RWPE1 (cell line): Measurements from ENCODE around the gene MRPS27.

ENCODE experiments used
- CTCF ChIA-PET: fragments of 350-600 bp; sonication (Branson Sonifier 250); formaldehyde crosslinking; extraction: SDS; loops from one replicate; lab custom pipeline; 2021; lab: Yijun Ruan, JAX
- POLR2A ChIA-PET: fragments of 400-600 bp; formaldehyde crosslinking; extraction: SDS; loops from one replicate; lab custom pipeline; 2020; ENCODE audit warnings: antibody characterized with exemption; ENCODE audit not compliant: low non-redundant PET; lab: Yijun Ruan, JAX
- DNase-seq: peaks from one replicate; pipeline ENCODE4 v3.0.0; 2012; ENCODE audit warnings: low spot score
- H3K27ac ChIP-seq: fragments of 450-650 bp; 2 replicates; pipeline ENCODE4 v1.5.1; 2017
- TF ChIP-seq, protein P1 (sequence below): fragments of 450-650 bp; conservative IDR thresholded peaks from 2 replicates; pipeline ENCODE4 v1.5.1; 2017; ENCODE audit warnings: low read depth, mild to moderate bottlenecking

MRPS27 gene

DNA sequence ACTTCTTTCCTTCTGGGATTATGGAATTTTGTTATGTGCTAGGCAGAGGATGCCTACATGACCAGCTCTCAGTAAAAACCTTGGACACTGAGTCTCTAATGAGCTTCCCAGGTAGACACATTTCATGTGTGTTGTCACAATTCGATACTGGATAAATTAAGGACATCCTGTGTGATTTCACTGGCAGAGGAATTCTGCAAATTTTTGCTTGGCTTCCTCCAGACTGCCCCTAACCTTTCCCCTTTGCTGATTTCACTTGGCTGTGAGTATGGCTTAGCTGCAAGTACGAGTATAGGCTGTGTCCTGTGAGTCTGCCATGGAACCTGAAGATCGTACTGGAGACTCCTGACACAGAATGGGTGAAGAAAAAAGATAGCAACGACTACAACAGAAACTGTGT is 47.6 kb downstream of the MRPS27 start:
- ChIA-PET POLR2A (no interaction called here), CTCF (interaction anchor here (0.6 kb wide), 2 partner anchors 13 to 297 kb away, joined by 3 read pairs; no protein-coding TSS in a partner anchor)
- H3K27ac ChIP-seq, result no peak overlapping the region
- no peak for DNase-seq
- TF ChIP-seq, protein P1, sequence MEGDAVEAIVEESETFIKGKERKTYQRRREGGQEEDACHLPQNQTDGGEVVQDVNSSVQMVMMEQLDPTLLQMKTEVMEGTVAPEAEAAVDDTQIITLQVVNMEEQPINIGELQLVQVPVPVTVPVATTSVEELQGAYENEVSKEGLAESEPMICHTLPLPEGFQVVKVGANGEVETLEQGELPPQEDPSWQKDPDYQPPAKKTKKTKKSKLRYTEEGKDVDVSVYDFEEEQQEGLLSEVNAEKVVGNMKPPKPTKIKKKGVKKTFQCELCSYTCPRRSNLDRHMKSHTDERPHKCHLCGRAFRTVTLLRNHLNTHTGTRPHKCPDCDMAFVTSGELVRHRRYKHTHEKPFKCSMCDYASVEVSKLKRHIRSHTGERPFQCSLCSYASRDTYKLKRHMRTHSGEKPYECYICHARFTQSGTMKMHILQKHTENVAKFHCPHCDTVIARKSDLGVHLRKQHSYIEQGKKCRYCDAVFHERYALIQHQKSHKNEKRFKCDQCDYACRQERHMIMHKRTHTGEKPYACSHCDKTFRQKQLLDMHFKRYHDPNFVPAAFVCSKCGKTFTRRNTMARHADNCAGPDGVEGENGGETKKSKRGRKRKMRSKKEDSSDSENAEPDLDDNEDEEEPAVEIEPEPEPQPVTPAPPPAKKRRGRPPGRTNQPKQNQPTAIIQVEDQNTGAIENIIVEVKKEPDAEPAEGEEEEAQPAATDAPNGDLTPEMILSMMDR, result no peak

DNA sequence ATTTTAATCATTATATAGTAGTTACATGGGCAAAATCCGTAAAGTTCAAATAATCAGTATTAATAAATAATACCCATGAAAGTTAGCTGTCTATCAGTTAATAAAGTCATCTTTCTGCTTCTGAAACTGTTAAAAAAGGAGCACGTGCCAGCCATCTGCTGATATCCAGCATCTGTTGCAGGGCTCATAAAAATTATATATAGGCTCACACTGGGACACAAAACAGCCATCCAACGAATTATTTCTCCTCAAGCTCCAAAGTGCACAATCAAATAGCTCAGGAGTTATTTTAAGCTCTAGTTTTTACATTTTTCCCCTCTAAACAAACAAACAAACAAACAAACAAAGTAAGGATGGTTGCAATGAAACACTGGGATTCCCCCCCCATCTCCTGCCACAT is 48.3 kb downstream of the MRPS27 start:
- ChIA-PET CTCF (interaction anchor here (0.6 to 0.7 kb wide), 2 partner anchors 492 to 566 kb away, joined by 3 read pairs; no protein-coding TSS in a partner anchor), POLR2A (no interaction called here)
- TF ChIP-seq, protein P1, result no peak
- no peak for DNase-seq
- no peak overlapping the region for H3K27ac ChIP-seq

DNA sequence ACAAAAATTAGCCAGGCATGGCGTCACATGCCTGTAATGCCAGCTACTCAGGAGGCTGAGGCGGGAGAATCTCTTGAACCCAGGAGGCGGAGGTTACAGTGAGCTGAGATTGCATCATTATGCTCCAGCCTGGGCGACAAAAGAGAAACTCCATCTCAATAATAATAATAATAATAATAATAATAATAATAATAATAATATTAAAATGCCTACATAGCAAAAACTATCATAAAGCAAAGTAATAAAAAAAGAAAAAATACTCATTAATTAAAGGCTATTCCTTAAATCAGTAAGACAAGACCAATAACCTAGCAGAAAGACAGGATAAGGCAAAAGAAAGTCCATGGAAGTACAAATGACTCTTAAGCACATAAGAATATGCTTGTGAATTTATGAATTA is 50.0 kb downstream of the MRPS27 start:
- DNase-seq, result no peak
- ChIA-PET CTCF (interaction anchor here (0.7 to 1.2 kb wide), 3 partner anchors 12 to 295 kb away, joined by 3 read pairs; no protein-coding TSS in a partner anchor), POLR2A (no interaction called here)
- H3K27ac ChIP-seq, result no peak overlapping the region
- TF ChIP-seq, protein P1, result no peak

DNA sequence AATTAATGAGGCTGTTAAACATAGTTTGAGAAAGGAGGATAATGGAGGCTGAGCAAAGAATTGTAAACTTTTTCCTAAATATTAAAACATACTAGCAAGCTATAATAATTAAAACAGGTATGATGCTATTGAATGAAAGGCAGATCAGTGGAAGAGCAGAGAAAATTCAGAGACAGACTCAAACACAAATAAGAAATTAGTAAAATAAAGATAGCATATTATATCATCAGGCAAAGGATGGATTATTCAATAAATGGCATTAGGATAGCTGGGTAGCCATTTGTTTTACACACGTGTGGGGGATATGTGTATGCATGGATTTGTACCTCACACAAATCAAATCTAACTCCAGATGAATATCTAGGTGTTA is 50.6 kb downstream of the MRPS27 start:
- POLR2A ChIA-PET, result no interaction called here
- CTCF ChIA-PET, result interaction anchor here (0.6 to 1.4 kb wide), 8 partner anchors 10 to 296 kb away, joined by 3 to 5 read pairs (median 3); no protein-coding TSS in a partner anchor

DNA sequence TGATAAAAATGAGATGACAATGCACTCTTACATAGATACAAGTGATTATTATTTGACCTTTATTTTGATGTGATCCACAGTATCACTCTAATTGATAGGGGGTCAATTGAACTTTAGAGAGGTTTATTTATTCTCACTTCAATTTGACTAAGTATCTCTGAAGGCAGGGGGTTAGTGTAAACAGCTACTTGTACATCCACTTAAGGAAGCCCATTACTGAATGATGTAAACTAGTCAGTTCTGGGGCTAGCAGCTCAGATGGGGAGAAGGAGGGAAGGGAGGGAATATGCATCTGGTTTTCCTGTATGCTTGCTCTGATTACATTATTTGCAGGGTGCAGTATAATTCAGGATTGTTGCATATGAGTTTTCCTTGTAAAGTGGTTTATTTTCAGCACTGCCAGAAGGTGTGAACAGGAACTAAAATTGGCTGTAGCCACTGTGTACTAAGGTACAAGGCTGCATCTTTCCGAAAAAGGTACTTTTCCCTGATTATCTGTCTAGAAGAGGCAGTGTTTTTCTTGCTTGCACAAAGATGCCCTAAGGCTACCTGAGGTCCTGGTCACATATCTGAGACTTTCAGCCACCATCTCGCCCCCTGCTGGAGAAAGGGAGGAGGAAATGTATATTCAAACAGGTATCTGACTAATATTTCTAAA is 51.2 kb downstream of the MRPS27 start:
- CTCF ChIA-PET, result interaction anchor here (0.6 to 1.4 kb wide), 8 partner anchors 10 to 82 kb away, joined by 3 to 5 read pairs (median 3); no protein-coding TSS in a partner anchor
- POLR2A ChIA-PET, result no interaction called here
- TF ChIP-seq, protein P1, result peak; percentile 57
- peak; percentile 41 for DNase-seq
- no peak overlapping the region for H3K27ac ChIP-seq

More for the DNA sequence above, 50.6 kb downstream of the MRPS27 start:
- TF ChIP-seq, protein P1, result no peak
- no peak for DNase-seq
- no peak overlapping the region for H3K27ac ChIP-seq

DNA sequence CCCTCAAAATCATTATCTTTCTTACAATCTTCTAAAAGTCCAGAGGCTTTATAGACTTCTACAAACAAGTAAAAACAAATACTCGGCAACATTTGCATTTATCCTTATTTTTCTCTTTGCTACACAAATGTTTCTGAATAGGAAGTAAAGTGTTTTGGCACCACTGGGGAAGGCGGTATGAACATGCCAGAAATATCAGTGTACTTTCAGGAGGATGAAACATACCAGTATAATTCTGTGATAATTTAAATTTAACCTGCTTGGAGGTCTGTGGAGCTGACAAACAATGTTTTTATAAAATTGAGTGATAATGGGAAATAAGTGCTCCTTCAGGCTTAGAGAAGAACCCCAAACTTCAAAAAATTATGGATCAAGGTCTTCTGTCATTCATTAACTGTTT is 51.8 kb downstream of the MRPS27 start:
- TF ChIP-seq, protein P1, result no peak
- ChIA-PET POLR2A (no interaction called here), CTCF (interaction anchor here (0.7 to 1.4 kb wide), 5 partner anchors 9 to 81 kb away, joined by 3 to 5 read pairs (median 3); no protein-coding TSS in a partner anchor)
- H3K27ac ChIP-seq, result no peak overlapping the region
- DNase-seq, result no peak
